Heart left ventricle (tissue), 16 donors: ENCODE measurements around the gene GFI1B. TPM values are rescaled to one million over a fixed set of nuclear protein-coding genes. Genes with fewer than 3 reads are reported as not detected.

Experiments
- ATAC-seq, 4 donors: fragments of 200-7000 bp; cut with Tn5 transposase; one replicate each; pipeline ENCODE4 v1.9.1; 2020 to 2022; ENCODE audit warnings: moderate library complexity in 4 of 4, mild to moderate bottlenecking in 3 of 4, moderate number of reproducible peaks in 1 of 4
- DNase-seq, 5 donors: peaks; one replicate each; pipeline ENCODE4 v3.0.0-alpha.2; 2020
- H3K27ac ChIP-seq, 12 donors: fragments of 200-600 bp; sonication (generic) in 4 of 12; one replicate each; pipeline versions ENCODE4 v1.5.0 to v1.8.0; 2016 to 2022; ENCODE audit warnings: mild to moderate bottlenecking in 2 of 12
- H3K27me3 ChIP-seq, 9 donors: fragments of 200-600 bp; sonication (generic) in 2 of 9; one replicate each; pipeline versions ENCODE4 v1.5.1 to v1.8.0; 2016 to 2022; ENCODE audit warnings: mild to moderate bottlenecking in 3 of 9
- H3K36me3 ChIP-seq, 9 donors: fragments of 200-600 bp; sonication (generic) in 2 of 9; one replicate each; pipeline versions ENCODE4 v1.5.0 to v1.8.0; 2018 to 2022; ENCODE audit warnings: mild to moderate bottlenecking in 2 of 9
- H3K4me1 ChIP-seq, 12 donors: fragments of 200-600 bp; sonication (generic) in 4 of 12; one replicate each; pipeline versions ENCODE4 v1.5.0 to v1.8.0; 2016 to 2022; ENCODE audit warnings: mild to moderate bottlenecking in 3 of 12
- H3K4me3 ChIP-seq, 12 donors: fragments of 200-600 bp; sonication (generic) in 4 of 12; one replicate each; pipeline versions ENCODE4 v1.5.0 to v1.8.0; 2017 to 2022; ENCODE audit warnings: mild to moderate bottlenecking in 9 of 12, moderate library complexity in 4 of 12
- H3K9me3 ChIP-seq, 12 donors: fragments of 200-600 bp; sonication (generic) in 4 of 12; one replicate each; pipeline versions ENCODE4 v1.5.0 to v1.8.0; 2016 to 2022; ENCODE audit warnings: mild to moderate bottlenecking in 1 of 12
- CTCF ChIP-seq, 12 donors: fragments of 200-600 bp; sonication (generic) in 4 of 12; IDR thresholded peaks; one replicate each; pipeline versions ENCODE4 v1.5.0 to v1.8.0; 2018 to 2022; ENCODE audit warnings: antibody characterized with exemption in 12 of 12, mild to moderate bottlenecking in 5 of 12
- POLR2A ChIP-seq, 2 donors: fragments of 450-650 bp; IDR thresholded peaks; one replicate each; pipeline ENCODE4 v1.6.1; 2017; ENCODE audit warnings: antibody characterized with exemption in 2 of 2, mild to moderate bottlenecking in 2 of 2, moderate library complexity in 2 of 2
- WGBS, 4 donors: extraction: QIAGEN DNeasy Blood & Tissue Kit in 2 of 4; methylation state at CpG; one replicate each; pipeline versions ENCODE4 v1.1.5 to v1.1.7; 2013 to 2018; 5-methylcytosine and 5-hydroxymethylcytosine counted together
- intact Hi-C, 10 donors: fragments of 100-400 bp; cut with DNase I; formaldehyde crosslinking; loops; one replicate each; pipeline versions ENCODE4 v1.11.1 to v1.14.2; 2022
- polyA plus RNA-seq, 2 donors: library from polyadenylated mRNA; stranded (reverse); fragments of 200-250 nt; gene quantifications; one replicate each; pipeline ENCODE4 v1.2.3, GENCODE V29; 2013
- total RNA-seq, 9 donors: library from RNA; depleted of rRNA in 2 of 9; stranded (reverse); fragments of >200 nt in 2 of 9; fragmentation: NEBNext Ultra II Directional in 3 of 9; extraction: Animal tissue kit (Norgen Biotek cat#: 25700) in 3 of 9; gene quantifications; one replicate each; pipeline versions ENCODE4 v1.1.0 to v1.2.4, GENCODE V29; 2016 to 2023
- donor health status: ischemic (EF 13 %, LVEDD 7.1; RV severe dilation, severe dysfunction).
- donor health status: healthy with polysubstance abuse.
- donor health status: DM: no; HTN: yes; CAD: no.
- donor health status: DM: no; HTN: no; CAD: no.
- donor health status: ischemic (EF 25% LVEDD 6.9; RV normal size, moderate dysfunction).
- donor health status: ischemic (EF 25% LVEDD 5.7; RV mildly dilated, moderate dysfunction).
- donor health status: healthy.
- donor health status: DM: yes; HTN: yes; CAD: no.
- donor health status: ischemic (EF 35%, LVEDD 5.7; RV mildly dilated, moderate dysfunction).
- donor health status: nonischemic (EF 11% LVEDD 7.7; RV severe dilation, severe dysfunction).
- donor health status: DM: yes; HTN: yes; CAD: no.
- donor health status: PGD.
- donor health status: ischemic (EF 29% LVEDD 5.4; RV normal size, mild dysfunction).
- donor health status: nonischemic (EF 23%, LVEDD 6.1; RV moderate dilation, normal function).

GFI1B gene
- total and polyA plus RNA-seq, 11 donors: 0.06 to 0.39 (median 0.31) TPM; not detected in 6

- peaks cover 0 to 11% (median 0%) of the 10 kb centered on the region in 12 donors for H3K4me1 ChIP-seq
- H3K9me3 ChIP-seq: no peaks in the 10 kb centered on the region
- H3K27ac ChIP-seq: no peak overlapping the region
- no peak for DNase-seq
- H3K27me3 ChIP-seq: peaks cover 0 to 47% (median 3%) of the 10 kb centered on the region in 9 donors
- peak in 1 of 4 donors; percentile 16 for ATAC-seq
- intact Hi-C loops: no loop called here
- WGBS, 4 donors: 39 to 50% (median 43%) methylated on average over 13 of the region's 13 CpGs
- TF ChIP-seq CTCF (IDR thresholded peaks at IDR 0.05): no peak
- no peak for TF ChIP-seq POLR2A (IDR thresholded peaks at IDR 0.05)
- no peaks in the 10 kb centered on the region for H3K36me3 ChIP-seq
- no peak overlapping the region for H3K4me3 ChIP-seq
Measured at GRCh38 chr9:133002147-133003070, 23.9 kb downstream of the GFI1B start.

DNA sequence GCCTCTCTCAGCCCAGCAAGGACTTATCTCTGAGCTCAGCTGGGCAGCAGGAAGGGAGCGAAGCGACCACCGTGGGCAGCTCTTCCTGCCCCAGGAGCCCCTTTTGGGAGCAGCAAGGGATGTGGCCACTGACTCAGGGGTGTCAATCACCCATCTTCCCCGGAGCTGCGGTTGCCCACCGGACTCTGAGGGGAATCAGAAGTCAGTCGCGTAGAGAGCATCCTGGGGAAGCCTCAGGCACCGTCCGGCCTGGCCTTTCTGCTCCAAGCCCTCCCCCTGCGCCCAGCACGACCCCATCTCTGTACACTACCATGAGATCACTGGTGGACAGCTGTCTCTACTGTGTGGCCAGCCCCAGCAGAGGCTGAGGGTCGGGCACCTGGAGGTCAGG, 24.6 kb downstream of the GFI1B start:
- H3K27me3 ChIP-seq: peaks cover 0 to 45% (median 4%) of the 10 kb centered on the region in 9 donors
- intact Hi-C loops: no loop called here
- WGBS, 4 donors: 43 to 58% (median 47%) methylated on average over 8 to 13 of the region's 13 CpGs

DNA sequence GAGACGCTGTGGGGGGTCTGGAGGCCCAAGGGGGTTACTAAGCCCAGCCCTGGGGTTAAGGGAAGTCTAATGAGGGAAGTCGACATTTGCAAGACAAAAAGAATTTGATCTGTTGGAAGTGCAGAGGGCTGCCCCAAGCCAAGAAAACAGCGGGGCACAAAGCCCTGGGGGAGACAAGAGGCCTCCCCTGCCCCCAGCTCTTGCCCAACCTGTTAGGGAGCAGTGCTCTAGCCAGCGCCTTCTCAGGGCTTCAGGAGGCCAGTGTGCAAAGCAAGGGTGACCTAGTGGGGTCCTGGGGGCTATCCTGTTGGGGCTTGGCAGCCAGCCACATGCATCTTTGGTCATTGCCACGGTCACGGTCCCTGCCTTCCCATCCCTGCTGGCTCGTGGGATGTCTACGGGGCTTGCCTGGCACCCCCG, 25.2 kb downstream of the GFI1B start:
- Histone ChIP-seq H3K4me1 (peaks cover 0 to 11% (median 0%) of the 10 kb centered on the region in 12 donors), H3K9me3 (no peaks in the 10 kb centered on the region), H3K27ac (no peak overlapping the region), H3K4me3 (no peak overlapping the region), H3K36me3 (no peaks in the 10 kb centered on the region), H3K27me3 (peaks cover 0 to 45% (median 4%) of the 10 kb centered on the region in 9 donors)
- TF ChIP-seq CTCF (IDR thresholded peaks at IDR 0.05): no peak
- no peak for TF ChIP-seq POLR2A (IDR thresholded peaks at IDR 0.05)
- 51 to 60% (median 55%) methylated on average over 9 of the region's 9 CpGs for WGBS, 4 donors
- intact Hi-C loops: no loop called here
- DNase-seq (no peak), ATAC-seq (no peak)

More for the DNA sequence above, 24.6 kb downstream of the GFI1B start:
- no peak overlapping the region for H3K4me3 ChIP-seq
- ATAC-seq: no peak
- no peak for TF ChIP-seq CTCF (IDR thresholded peaks at IDR 0.05)
- TF ChIP-seq POLR2A (IDR thresholded peaks at IDR 0.05): no peak
- no peak overlapping the region for H3K27ac ChIP-seq
- H3K9me3 ChIP-seq: no peaks in the 10 kb centered on the region
- H3K36me3 ChIP-seq: no peaks in the 10 kb centered on the region
- no peak for DNase-seq
- peaks cover 0 to 11% (median 0%) of the 10 kb centered on the region in 12 donors for H3K4me1 ChIP-seq
